ENCODE measurements around the gene ASB15.

The ASB15 gene

DNA sequence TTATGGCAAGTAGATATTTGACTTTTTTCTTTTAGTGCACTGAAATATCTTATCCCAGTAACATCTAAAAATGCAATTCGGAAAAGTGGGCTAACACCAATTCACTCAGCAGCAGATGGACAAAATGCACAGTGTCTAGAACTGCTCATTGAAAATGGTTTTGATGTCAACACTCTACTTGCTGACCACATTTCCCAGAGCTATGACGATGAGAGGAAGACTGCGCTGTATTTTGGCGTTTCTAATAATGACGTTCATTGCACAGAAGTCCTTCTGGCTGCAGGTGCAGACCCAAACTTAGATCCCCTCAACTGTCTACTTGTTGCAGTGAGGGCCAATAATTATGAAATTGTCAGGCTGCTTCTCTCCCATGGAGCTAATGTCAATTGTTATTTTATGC, 27.2 kb downstream of the ASB15 start:
- no peak for TF ChIP-seq SIN3A (IDR thresholded peaks at IDR 0.05; ENCODE audit: borderline replicate concordance, insufficient read depth, low read length)

GRCh38 chr7:123629281-123629680, 27.7 kb downstream of the ASB15 start:
- no peak for TF ChIP-seq REST (IDR thresholded peaks at IDR 0.05; ENCODE audit: insufficient read depth in 1 of 2, low read depth in 2 of 2, low read length in 2 of 2)
- no peak for TF ChIP-seq SIN3A (IDR thresholded peaks at IDR 0.05; ENCODE audit: borderline replicate concordance, insufficient read depth, low read length)
- TF ChIP-seq TAF1 (IDR thresholded peaks at IDR 0.05; ENCODE audit: borderline replicate concordance, insufficient read depth, low read length), result no peak
- TF ChIP-seq POLR2AphosphoS5 (IDR thresholded peaks at IDR 0.05; ENCODE audit: low read depth, low read length), result no peak
- no peak for TF ChIP-seq FOXP2 (optimal IDR thresholded peaks at IDR 0.05; ENCODE audit: borderline replicate concordance, extremely low read depth, extremely low read length, insufficient read depth)

GRCh38 chr7:123632808-123633207, 31.2 kb downstream of the ASB15 start:
- TF ChIP-seq TAF1 (IDR thresholded peaks at IDR 0.05; ENCODE audit: borderline replicate concordance, insufficient read depth, low read length) (no peak), SIN3A (IDR thresholded peaks at IDR 0.05; ENCODE audit: borderline replicate concordance, insufficient read depth, low read length) (no peak), FOXP2 (optimal IDR thresholded peaks at IDR 0.05; ENCODE audit: borderline replicate concordance, extremely low read depth, extremely low read length, insufficient read depth) (no peak), REST (IDR thresholded peaks at IDR 0.05; ENCODE audit: insufficient read depth in 1 of 2, low read depth in 2 of 2, low read length in 2 of 2) (no peak), POLR2AphosphoS5 (IDR thresholded peaks at IDR 0.05; ENCODE audit: low read depth, low read length) (no peak)

- no peak for TF ChIP-seq SIN3A (IDR thresholded peaks at IDR 0.05; ENCODE audit: borderline replicate concordance, insufficient read depth, low read length)
- no peak for TF ChIP-seq FOXP2 (optimal IDR thresholded peaks at IDR 0.05; ENCODE audit: borderline replicate concordance, extremely low read depth, extremely low read length, insufficient read depth)
- no peak for TF ChIP-seq REST (IDR thresholded peaks at IDR 0.05; ENCODE audit: insufficient read depth in 1 of 2, low read depth in 2 of 2, low read length in 2 of 2)
- TF ChIP-seq POLR2AphosphoS5 (IDR thresholded peaks at IDR 0.05; ENCODE audit: low read depth, low read length), result no peak
- no peak for TF ChIP-seq TAF1 (IDR thresholded peaks at IDR 0.05; ENCODE audit: borderline replicate concordance, insufficient read depth, low read length)
Observed at GRCh38 chr7:123633553-123633952, 31.9 kb downstream of the ASB15 start.

GRCh38 chr7:123635551-123636359, 34.1 kb downstream of the ASB15 start:
- TF ChIP-seq REST (IDR thresholded peaks at IDR 0.05; ENCODE audit: insufficient read depth in 1 of 2, low read depth in 2 of 2, low read length in 2 of 2), result no peak
- TF ChIP-seq SIN3A (IDR thresholded peaks at IDR 0.05; ENCODE audit: borderline replicate concordance, insufficient read depth, low read length), result no peak
- no peak for TF ChIP-seq TAF1 (IDR thresholded peaks at IDR 0.05; ENCODE audit: borderline replicate concordance, insufficient read depth, low read length)
- TF ChIP-seq POLR2AphosphoS5 (IDR thresholded peaks at IDR 0.05; ENCODE audit: low read depth, low read length), result no peak
- no peak for TF ChIP-seq FOXP2 (optimal IDR thresholded peaks at IDR 0.05; ENCODE audit: borderline replicate concordance, extremely low read depth, extremely low read length, insufficient read depth)

All from PFSK-1 (cell line).